Measurements from ENCODE around the gene CPPED1. TPM values are rescaled to one million over a fixed set of nuclear protein-coding genes. Genes with fewer than 3 reads are reported as not detected.
"Not testable (repeated sequence)": the region's sequence is repeated elsewhere in the genome, so short reads cannot be mapped to it uniquely, and the experiment has no call there.

The CPPED1 gene
- polyA plus RNA-seq, 2 donors = 22.3 to 27.8 TPM

- no peaks in the 10 kb centered on the region for H3K27me3 ChIP-seq (ENCODE audit: control insufficient read depth in 1 of 2, insufficient read depth in 2 of 2, low read length in 2 of 2)
- H3K4me3 ChIP-seq (ENCODE audit: low read depth in 1 of 2, low read length in 2 of 2) = no peak overlapping the region
- peaks cover 0 to 5% of the 10 kb centered on the region in 2 donors for H3K9me3 ChIP-seq (ENCODE audit: control insufficient read depth in 2 of 2, insufficient read depth in 1 of 2, low read depth in 1 of 2, low read length in 1 of 2)
- no peaks in the 10 kb centered on the region for H3K36me3 ChIP-seq (ENCODE audit: control insufficient read depth in 2 of 2, insufficient read depth in 2 of 2, low read length in 1 of 2)
- 77 to 78% methylated on average over 12 of the region's 12 CpGs for WGBS, 2 donors
- no peaks in the 10 kb centered on the region for H3K4me1 ChIP-seq (ENCODE audit: control insufficient read depth in 2 of 2, insufficient read depth in 2 of 2, low read length in 1 of 2)
- H3K27ac ChIP-seq (ENCODE audit: low read depth in 2 of 2, low read length in 1 of 2) = no peak overlapping the region
Observed at GRCh38 chr16:12794486-12795387, 8.9 kb downstream of the CPPED1 start.

GRCh38 chr16:12793865-12794240, 9.8 kb downstream of the CPPED1 start:
- H3K9me3 ChIP-seq (ENCODE audit: control insufficient read depth in 2 of 2, insufficient read depth in 1 of 2, low read depth in 1 of 2, low read length in 1 of 2) = peaks cover 0 to 5% of the 10 kb centered on the region in 2 donors
- H3K27me3 ChIP-seq (ENCODE audit: control insufficient read depth in 1 of 2, insufficient read depth in 2 of 2, low read length in 2 of 2) = no peaks in the 10 kb centered on the region
- H3K27ac ChIP-seq (ENCODE audit: low read depth in 2 of 2, low read length in 1 of 2) = no peak overlapping the region
- H3K36me3 ChIP-seq (ENCODE audit: control insufficient read depth in 2 of 2, insufficient read depth in 2 of 2, low read length in 1 of 2) = no peaks in the 10 kb centered on the region
- H3K4me3 ChIP-seq (ENCODE audit: low read depth in 1 of 2, low read length in 2 of 2) = no peak overlapping the region
- 76% methylated on average over 3 of the region's 3 CpGs for WGBS, 2 donors
- H3K4me1 ChIP-seq (ENCODE audit: control insufficient read depth in 2 of 2, insufficient read depth in 2 of 2, low read length in 1 of 2) = no peaks in the 10 kb centered on the region

GRCh38 chr16:12793120-12793864, 10.4 kb downstream of the CPPED1 start:
- no peak overlapping the region for H3K27ac ChIP-seq (ENCODE audit: low read depth in 2 of 2, low read length in 1 of 2)
- no peak overlapping the region for H3K4me3 ChIP-seq (ENCODE audit: low read depth in 1 of 2, low read length in 2 of 2)
- H3K36me3 ChIP-seq (ENCODE audit: control insufficient read depth in 2 of 2, insufficient read depth in 2 of 2, low read length in 1 of 2) = no peaks in the 10 kb centered on the region
- H3K9me3 ChIP-seq (ENCODE audit: control insufficient read depth in 2 of 2, insufficient read depth in 1 of 2, low read depth in 1 of 2, low read length in 1 of 2) = peaks cover 0 to 5% of the 10 kb centered on the region in 2 donors
- 89 to 95% methylated on average over 9 of the region's 9 CpGs for WGBS, 2 donors
- H3K4me1 ChIP-seq (ENCODE audit: control insufficient read depth in 2 of 2, insufficient read depth in 2 of 2, low read length in 1 of 2) = no peaks in the 10 kb centered on the region
- H3K27me3 ChIP-seq (ENCODE audit: control insufficient read depth in 1 of 2, insufficient read depth in 2 of 2, low read length in 2 of 2) = no peaks in the 10 kb centered on the region

- H3K4me3 ChIP-seq (ENCODE audit: low read depth in 1 of 2, low read length in 2 of 2); H3K9me3 ChIP-seq (ENCODE audit: control insufficient read depth in 2 of 2, insufficient read depth in 1 of 2, low read depth in 1 of 2, low read length in 1 of 2); H3K27me3 ChIP-seq (ENCODE audit: control insufficient read depth in 1 of 2, insufficient read depth in 2 of 2, low read length in 2 of 2); H3K27ac ChIP-seq (ENCODE audit: low read depth in 2 of 2, low read length in 1 of 2); H3K4me1 ChIP-seq (ENCODE audit: control insufficient read depth in 2 of 2, insufficient read depth in 2 of 2, low read length in 1 of 2); H3K36me3 ChIP-seq (ENCODE audit: control insufficient read depth in 2 of 2, insufficient read depth in 2 of 2, low read length in 1 of 2): not testable (repeated sequence)
- 94 to 98% methylated on average over 5 of the region's 5 CpGs for whole genome bisulfite sequencing, 2 donors
Observed at GRCh38 chr16:12792528-12792927, 11.2 kb downstream of the CPPED1 start.

GRCh38 chr16:12791340-12791739, 12.3 kb downstream of the CPPED1 start:
- no peak overlapping the region for H3K4me3 ChIP-seq (ENCODE audit: low read depth in 1 of 2, low read length in 2 of 2)
- H3K4me1 ChIP-seq (ENCODE audit: control insufficient read depth in 2 of 2, insufficient read depth in 2 of 2, low read length in 1 of 2) = no peaks in the 10 kb centered on the region
- H3K27ac ChIP-seq (ENCODE audit: low read depth in 2 of 2, low read length in 1 of 2) = no peak overlapping the region
- H3K36me3 ChIP-seq (ENCODE audit: control insufficient read depth in 2 of 2, insufficient read depth in 2 of 2, low read length in 1 of 2) = no peaks in the 10 kb centered on the region
- H3K9me3 ChIP-seq (ENCODE audit: control insufficient read depth in 2 of 2, insufficient read depth in 1 of 2, low read depth in 1 of 2, low read length in 1 of 2) = peaks cover 0 to 8% of the 10 kb centered on the region in 2 donors
- H3K27me3 ChIP-seq (ENCODE audit: control insufficient read depth in 1 of 2, insufficient read depth in 2 of 2, low read length in 2 of 2) = no peaks in the 10 kb centered on the region
- WGBS, 2 donors = 72 to 87% methylated on average over 2 of the region's 2 CpGs

GRCh38 chr16:12788758-12789157, 14.9 kb downstream of the CPPED1 start:
- H3K27ac ChIP-seq (ENCODE audit: low read depth in 2 of 2, low read length in 1 of 2) = no peak overlapping the region
- H3K9me3 ChIP-seq (ENCODE audit: control insufficient read depth in 2 of 2, insufficient read depth in 1 of 2, low read depth in 1 of 2, low read length in 1 of 2) = peaks cover 0 to 8% of the 10 kb centered on the region in 2 donors
- WGBS, 2 donors = 85 to 90% methylated on average over 7 of the region's 7 CpGs
- H3K27me3 ChIP-seq (ENCODE audit: control insufficient read depth in 1 of 2, insufficient read depth in 2 of 2, low read length in 2 of 2) = no peaks in the 10 kb centered on the region
- no peaks in the 10 kb centered on the region for H3K36me3 ChIP-seq (ENCODE audit: control insufficient read depth in 2 of 2, insufficient read depth in 2 of 2, low read length in 1 of 2)
- H3K4me1 ChIP-seq (ENCODE audit: control insufficient read depth in 2 of 2, insufficient read depth in 2 of 2, low read length in 1 of 2) = no peaks in the 10 kb centered on the region
- H3K4me3 ChIP-seq (ENCODE audit: low read depth in 1 of 2, low read length in 2 of 2) = no peak overlapping the region

GRCh38 chr16:12786081-12786480, 17.6 kb downstream of the CPPED1 start:
- peaks cover 0 to 1% of the 10 kb centered on the region in 2 donors for H3K36me3 ChIP-seq (ENCODE audit: control insufficient read depth in 2 of 2, insufficient read depth in 2 of 2, low read length in 1 of 2)
- WGBS, 2 donors = 95 to 96% methylated on average over 6 of the region's 6 CpGs
- peaks cover 0 to 3% of the 10 kb centered on the region in 2 donors for H3K9me3 ChIP-seq (ENCODE audit: control insufficient read depth in 2 of 2, insufficient read depth in 1 of 2, low read depth in 1 of 2, low read length in 1 of 2)
- no peaks in the 10 kb centered on the region for H3K27me3 ChIP-seq (ENCODE audit: control insufficient read depth in 1 of 2, insufficient read depth in 2 of 2, low read length in 2 of 2)
- no peaks in the 10 kb centered on the region for H3K4me1 ChIP-seq (ENCODE audit: control insufficient read depth in 2 of 2, insufficient read depth in 2 of 2, low read length in 1 of 2)
- H3K27ac ChIP-seq (ENCODE audit: low read depth in 2 of 2, low read length in 1 of 2) = no peak overlapping the region
- H3K4me3 ChIP-seq (ENCODE audit: low read depth in 1 of 2, low read length in 2 of 2) = no peak overlapping the region

- H3K27ac ChIP-seq (ENCODE audit: low read depth in 2 of 2, low read length in 1 of 2) = no peak overlapping the region
- H3K4me1 ChIP-seq (ENCODE audit: control insufficient read depth in 2 of 2, insufficient read depth in 2 of 2, low read length in 1 of 2) = no peaks in the 10 kb centered on the region
- peaks cover 2 to 6% of the 10 kb centered on the region in 2 donors for H3K36me3 ChIP-seq (ENCODE audit: control insufficient read depth in 2 of 2, insufficient read depth in 2 of 2, low read length in 1 of 2)
- H3K9me3 ChIP-seq (ENCODE audit: control insufficient read depth in 2 of 2, insufficient read depth in 1 of 2, low read depth in 1 of 2, low read length in 1 of 2) = peaks cover 0 to 3% of the 10 kb centered on the region in 2 donors
- H3K27me3 ChIP-seq (ENCODE audit: control insufficient read depth in 1 of 2, insufficient read depth in 2 of 2, low read length in 2 of 2) = no peaks in the 10 kb centered on the region
- H3K4me3 ChIP-seq (ENCODE audit: low read depth in 1 of 2, low read length in 2 of 2) = no peak overlapping the region
Observed at GRCh38 chr16:12784076-12784475, 19.6 kb downstream of the CPPED1 start.

GRCh38 chr16:12781777-12782176, 21.9 kb downstream of the CPPED1 start:
- Histone ChIP-seq H3K36me3 (ENCODE audit: control insufficient read depth in 2 of 2, insufficient read depth in 2 of 2, low read length in 1 of 2) (peaks cover 2 to 6% of the 10 kb centered on the region in 2 donors), H3K9me3 (ENCODE audit: control insufficient read depth in 2 of 2, insufficient read depth in 1 of 2, low read depth in 1 of 2, low read length in 1 of 2) (no peaks in the 10 kb centered on the region), H3K4me1 (ENCODE audit: control insufficient read depth in 2 of 2, insufficient read depth in 2 of 2, low read length in 1 of 2) (no peaks in the 10 kb centered on the region), H3K27ac (ENCODE audit: low read depth in 2 of 2, low read length in 1 of 2) (no peak overlapping the region), H3K27me3 (ENCODE audit: control insufficient read depth in 1 of 2, insufficient read depth in 2 of 2, low read length in 2 of 2) (no peaks in the 10 kb centered on the region), H3K4me3 (ENCODE audit: low read depth in 1 of 2, low read length in 2 of 2) (no peak overlapping the region)
- WGBS, 2 donors = 87% methylated on average over 8 of the region's 8 CpGs

Data from esophagus (tissue), 2 donors.